Stimulated activated CD4-positive, alpha-beta T cell treated with anti-CD3 and anti-CD28 coated beads, Interleukin-15, amount 100 ng/mL, for 24 hours (primary cell): Measurements from ENCODE around the gene RHBDL1.

Source experiments
- DNase-seq: peaks from one replicate; pipeline ENCODE4 v3.0.0-alpha.2; 2020

The RHBDL1 gene

DNA sequence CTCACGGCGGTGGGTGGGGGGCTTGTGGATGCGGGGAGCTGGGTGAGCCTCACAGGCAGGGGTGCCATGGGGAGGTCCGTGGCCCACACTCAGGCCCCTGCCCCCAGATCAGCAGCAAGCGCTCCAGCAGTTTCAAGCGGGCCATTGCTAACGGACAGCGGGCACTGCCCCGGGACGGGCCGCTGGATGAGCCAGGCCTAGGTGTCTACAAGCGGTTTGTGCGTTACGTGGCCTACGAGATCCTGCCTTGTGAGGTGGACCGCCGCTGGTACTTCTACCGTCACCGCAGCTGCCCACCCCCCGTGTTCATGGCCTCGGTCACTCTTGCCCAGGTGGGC, 1.1 kb downstream of the RHBDL1 start:
- DNase-seq, result no peak

DNA sequence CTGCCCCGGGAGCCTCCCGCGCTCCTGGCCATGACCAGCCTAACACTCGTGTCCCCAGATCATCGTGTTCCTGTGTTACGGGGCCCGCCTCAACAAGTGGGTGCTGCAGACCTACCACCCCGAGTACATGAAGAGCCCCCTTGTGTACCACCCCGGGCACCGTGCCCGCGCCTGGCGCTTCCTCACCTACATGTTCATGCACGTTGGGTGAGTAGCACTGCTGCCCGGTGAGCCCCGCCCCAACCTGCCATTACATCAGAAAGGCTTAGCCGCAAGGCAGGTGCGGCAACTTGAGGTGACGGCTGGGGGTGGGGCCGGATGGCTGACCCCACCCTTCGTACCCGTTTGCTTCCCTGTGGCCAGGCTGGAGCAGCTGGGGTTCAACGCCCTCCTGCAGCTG, 1.4 kb downstream of the RHBDL1 start:
- DNase-seq, result no peak

DNA sequence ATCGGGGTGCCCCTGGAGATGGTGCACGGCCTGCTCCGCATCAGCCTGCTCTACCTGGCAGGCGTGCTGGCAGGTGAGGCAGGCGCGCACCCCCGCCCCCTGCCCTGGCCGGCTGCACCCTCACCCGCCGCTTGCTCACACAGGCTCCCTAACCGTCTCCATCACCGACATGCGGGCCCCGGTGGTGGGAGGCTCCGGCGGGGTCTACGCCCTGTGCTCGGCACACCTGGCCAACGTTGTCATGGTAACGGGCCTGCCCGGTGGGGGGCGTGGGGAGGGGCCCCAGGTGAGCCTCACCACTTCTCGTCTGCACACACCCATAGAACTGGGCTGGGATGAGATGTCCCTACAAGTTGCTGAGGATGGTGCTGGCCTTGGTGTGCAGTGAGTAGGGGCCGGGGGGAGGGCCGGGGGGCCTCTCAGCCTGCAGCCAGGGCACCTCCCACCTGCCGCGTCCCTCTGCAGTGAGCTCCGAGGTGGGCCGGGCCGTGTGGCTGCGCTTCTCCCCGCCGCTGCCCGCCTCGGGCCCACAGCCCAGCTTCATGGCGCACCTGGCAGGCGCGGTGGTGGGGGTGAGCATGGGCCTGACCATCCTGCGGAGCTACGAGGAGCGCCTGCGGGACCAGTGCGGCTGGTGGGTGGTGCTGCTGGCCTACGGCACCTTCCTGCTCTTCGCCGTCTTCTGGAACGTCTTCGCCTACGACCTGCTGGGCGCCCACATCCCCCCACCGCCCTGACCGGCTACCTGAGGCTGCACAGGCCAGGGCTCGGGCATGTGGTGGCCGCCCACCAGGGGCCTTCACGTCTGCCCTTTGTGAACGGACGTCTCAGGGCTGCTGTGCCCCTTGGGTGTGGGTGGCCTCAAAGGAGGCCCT, 2.1 kb downstream of the RHBDL1 start:
- no peak for DNase-seq

DNA sequence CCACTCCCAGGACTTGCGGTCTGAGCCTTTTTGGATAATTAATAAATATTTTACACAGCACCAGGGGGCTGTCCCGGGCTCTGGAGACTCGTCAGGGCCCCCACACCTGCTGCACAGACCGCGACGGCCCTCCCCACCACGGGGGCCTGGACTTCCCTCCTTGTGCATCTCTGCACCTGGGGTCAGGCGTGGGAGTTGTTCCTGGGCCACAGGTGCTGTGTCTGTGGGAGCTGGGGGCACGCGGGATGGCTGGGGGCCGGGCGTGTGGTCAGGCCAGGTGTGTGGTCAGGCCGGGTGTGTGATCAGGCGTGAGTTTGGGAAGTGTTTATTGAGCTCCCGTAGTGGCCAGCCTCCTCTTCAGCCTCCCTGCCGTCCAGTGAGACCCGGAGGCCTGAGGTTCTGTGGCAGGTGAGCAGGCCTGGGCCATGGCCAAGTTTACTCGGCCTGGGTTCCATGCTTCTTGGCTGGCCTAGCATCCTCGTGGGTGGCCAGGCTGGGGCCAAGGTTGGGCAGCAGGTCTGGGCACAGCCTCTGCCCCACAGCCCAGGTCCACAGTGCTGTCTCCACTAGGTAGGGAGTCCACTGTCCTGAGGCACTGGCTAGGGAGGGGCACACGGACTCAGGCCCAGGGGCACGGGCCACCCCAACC, 2.9 kb downstream of the RHBDL1 start:
- no peak for DNase-seq

DNA sequence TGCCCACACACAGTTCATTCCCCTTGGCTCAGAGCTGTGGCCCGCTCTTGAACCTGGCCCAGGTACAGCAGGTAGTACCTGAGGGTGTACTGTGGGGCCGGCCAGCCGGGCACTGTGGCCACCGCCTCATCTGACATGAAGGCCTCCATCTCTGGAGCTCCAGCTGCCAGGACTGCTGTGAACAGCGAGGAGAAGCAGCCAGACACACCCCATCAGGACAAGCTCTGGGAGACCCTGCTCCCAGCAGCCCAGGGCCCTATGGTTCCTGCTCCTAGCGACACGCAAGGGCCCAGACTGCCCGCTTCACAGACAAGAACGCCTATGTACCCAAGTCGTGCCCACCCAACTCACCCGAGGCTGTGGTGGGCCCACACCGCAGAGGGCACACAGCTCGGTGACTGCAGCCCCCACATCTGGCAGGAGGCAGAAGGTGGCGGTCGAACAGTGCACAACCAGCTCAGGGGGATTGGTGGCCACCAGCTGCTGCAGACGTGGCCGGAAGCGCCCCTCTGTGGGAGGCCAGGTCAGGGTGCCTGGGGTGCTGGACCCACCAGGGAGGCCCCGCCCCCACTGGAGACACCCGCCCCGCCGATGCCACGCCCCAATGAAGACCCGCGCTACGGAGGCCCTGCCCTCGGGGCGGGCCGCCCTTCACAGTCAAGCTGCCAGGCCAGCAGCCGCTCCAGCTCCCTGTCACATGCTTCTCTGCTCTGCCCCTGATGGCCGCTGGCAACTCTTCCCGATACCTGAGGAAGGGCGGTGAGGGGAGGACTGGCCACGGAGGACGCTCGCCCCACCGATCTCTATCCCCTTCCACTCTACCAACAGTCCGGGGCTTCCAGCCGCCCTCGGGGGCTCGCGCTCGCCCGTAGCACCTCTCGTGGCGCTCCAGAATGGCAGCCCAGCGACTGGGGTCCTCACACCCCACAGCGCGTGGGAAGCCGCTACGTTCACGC, 3.7 kb downstream of the RHBDL1 start:
- DNase-seq, result peak; percentile 70

DNA sequence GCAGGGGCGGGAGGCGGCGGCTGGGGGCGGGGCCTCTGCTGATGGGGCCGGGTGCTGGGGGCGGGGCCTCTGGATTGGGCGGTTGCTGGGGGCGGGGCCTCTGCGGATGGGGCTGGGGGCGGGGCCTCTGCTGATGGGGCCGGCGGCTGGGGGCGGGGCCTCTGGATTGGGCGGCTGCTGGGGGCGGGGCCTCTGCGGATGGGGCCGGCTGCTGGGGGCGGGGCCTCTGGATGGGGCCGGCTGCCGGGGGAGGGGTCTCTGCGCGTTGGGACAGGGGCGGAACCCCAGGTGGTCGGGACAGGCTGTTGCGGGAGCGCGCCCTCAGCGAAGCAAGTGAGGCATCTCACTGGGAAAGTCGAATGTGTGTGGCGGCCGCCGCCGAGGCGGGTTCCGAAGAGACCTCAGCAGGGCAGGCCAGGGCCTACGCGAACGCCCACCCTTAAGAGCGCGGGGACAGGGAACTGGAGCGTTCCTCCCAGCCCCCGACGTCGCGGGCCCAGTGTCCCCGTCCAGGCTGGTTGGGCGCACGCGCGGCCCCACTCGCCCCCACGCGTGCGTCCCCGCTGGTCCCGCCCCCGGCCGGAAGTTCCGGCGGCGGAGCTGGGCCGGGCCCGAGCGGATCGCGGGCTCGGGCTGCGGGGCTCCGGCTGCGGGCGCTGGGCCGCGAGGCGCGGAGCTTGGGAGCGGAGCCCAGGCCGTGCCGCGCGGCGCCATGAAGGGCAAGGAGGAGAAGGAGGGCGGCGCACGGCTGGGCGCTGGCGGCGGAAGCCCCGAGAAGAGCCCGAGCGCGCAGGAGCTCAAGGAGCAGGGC, 4.5 kb downstream of the RHBDL1 start, which contains the start of gene STUB1:
Gene STUB1 (plus strand): TSS at position 597 of the 811 bp plus-strand sequence. CDS start 116 bp downstream, at position 713.
- DNase-seq, result peak; percentile 94

DNA sequence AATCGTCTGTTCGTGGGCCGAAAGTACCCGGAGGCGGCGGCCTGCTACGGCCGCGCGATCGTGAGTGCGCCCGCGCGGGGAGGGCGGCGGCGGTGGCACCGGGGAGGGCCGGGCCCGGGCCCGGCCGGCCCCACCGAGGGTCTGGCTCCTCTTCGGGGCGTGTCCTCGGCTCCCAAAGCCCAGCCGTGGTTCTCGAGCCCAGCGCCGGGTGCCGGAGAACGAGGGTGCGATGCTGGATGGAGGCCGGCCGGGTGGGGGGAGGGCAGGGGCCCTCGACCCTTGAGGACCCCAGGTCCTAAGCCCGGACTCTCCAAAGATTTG, 5.1 kb downstream of the RHBDL1 start:
- DNase-seq, result no peak

DNA sequence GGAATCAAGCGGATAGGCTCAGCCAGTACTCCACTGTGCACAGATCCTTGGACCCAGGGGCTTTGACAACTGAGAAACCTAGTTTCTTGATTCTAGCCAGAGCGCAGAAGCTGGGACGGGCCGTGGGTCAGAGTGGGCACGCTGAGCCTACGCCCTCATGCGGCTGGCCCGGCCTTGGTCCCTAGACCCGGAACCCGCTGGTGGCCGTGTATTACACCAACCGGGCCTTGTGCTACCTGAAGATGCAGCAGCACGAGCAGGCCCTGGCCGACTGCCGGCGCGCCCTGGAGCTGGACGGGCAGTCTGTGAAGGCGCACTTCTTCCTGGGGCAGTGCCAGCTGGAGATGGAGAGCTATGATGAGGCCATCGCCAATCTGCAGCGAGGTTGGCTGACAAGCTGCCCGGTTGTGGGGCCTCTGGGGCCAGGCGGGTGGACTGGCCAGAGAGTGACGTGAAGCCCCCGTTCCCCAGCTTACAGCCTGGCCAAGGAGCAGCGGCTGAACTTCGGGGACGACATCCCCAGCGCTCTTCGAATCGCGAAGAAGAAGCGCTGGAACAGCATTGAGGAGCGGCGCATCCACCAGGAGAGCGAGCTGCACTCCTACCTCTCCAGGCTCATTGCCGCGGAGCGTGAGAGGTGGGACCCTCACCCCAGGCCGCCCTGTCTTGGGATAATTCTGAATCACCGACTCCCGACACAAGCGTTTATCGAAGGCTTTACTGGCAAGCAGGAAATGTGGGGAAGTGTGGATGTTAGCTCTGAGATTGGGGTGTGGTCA, 5.7 kb downstream of the RHBDL1 start:
- DNase-seq, result peak; percentile 38

DNA sequence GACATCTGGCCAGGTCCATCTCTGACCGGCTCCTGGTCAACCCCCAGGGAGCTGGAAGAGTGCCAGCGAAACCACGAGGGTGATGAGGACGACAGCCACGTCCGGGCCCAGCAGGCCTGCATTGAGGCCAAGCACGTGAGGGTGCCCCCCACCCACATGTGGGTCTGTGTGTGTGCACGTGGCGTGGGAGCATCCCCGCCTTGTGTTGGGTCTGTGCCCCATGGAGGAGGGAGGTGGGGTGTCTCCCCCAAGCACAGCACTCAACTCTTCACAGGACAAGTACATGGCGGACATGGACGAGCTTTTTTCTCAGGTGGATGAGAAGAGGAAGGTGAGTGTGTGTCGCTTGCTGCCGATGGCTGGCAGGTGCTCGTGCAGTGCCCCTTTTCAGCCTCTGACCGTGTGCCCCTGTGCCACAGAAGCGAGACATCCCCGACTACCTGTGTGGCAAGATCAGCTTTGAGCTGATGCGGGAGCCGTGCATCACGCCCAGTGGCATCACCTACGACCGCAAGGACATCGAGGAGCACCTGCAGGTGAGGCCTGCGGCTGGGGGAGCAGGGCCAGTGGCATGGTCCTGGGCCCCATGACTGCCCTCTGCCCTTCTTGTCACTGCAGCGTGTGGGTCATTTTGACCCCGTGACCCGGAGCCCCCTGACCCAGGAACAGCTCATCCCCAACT, 6.4 kb downstream of the RHBDL1 start:
- no peak for DNase-seq

DNA sequence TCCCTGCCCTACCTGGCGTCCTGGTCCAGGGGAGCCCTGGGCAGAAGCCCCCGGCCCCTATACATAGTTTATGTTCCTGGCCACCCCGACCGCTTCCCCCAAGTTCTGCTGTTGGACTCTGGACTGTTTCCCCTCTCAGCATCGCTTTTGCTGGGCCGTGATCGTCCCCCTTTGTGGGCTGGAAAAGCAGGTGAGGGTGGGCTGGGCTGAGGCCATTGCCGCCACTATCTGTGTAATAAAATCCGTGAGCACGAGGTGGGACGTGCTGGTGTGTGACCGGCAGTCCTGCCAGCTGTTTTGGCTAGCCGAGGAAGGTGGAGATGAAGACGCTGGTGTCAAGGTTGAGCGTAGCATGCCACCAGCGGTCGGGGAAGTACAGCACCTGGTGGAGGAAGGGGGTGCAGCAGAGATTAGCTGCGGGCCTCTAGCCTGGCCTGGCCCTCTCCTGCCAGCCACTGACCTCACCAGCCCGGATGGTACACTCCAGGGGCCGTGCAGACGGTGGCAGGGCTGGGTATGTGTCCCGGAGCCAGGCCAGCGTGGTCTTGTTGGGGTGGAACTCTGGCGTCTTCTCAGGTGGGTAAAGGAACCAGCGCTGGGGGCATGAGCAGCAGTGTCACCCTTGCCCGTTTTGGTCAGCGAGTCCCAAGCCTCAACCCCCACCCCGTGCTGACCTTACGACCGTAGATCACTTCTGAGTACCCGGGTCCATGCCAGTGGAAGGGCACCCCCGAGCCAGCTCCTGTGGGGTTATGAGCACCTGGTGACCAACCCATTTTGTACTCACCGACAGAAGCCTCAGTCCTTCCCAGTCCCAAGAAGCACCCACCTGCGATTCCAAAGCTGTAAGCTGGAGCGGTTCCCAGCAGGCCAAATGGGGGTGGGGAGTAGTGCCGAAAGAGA, 7.3 kb downstream of the RHBDL1 start:
- DNase-seq, result no peak

DNA sequence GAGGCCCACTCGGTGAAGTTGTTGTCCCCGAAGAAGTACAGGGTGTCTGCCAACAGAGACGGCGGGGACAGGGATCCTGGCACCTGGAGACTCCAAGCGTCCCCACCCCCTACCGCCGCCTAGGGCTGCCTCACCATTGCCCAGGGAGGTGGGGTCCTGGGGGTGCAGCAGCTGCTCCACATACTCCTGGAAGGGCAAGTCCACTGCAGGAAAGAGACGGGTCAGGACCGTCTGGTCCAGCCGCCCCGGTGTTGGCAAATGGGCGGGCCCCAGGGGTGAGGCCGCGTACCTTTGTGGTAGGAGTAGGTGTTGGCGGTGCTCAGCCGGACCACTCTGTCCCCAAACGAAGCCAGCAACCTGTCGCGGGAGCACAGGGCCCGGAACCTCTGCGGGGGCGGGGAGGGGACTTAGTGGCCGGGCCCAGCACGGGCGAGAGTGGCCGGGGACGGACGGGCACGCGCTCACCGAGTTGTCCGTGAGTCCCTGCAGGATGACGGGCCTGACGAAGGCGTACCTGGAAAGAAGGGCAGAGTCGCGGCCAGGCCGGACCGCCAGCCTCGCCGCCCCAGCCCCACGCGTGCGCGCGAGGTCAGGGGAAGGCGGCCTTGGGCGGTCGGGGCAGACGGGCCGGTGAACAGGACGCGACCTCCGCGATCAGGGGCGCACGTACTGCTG, 8.1 kb downstream of the RHBDL1 start:
- DNase-seq, result peak; percentile 45

DNA sequence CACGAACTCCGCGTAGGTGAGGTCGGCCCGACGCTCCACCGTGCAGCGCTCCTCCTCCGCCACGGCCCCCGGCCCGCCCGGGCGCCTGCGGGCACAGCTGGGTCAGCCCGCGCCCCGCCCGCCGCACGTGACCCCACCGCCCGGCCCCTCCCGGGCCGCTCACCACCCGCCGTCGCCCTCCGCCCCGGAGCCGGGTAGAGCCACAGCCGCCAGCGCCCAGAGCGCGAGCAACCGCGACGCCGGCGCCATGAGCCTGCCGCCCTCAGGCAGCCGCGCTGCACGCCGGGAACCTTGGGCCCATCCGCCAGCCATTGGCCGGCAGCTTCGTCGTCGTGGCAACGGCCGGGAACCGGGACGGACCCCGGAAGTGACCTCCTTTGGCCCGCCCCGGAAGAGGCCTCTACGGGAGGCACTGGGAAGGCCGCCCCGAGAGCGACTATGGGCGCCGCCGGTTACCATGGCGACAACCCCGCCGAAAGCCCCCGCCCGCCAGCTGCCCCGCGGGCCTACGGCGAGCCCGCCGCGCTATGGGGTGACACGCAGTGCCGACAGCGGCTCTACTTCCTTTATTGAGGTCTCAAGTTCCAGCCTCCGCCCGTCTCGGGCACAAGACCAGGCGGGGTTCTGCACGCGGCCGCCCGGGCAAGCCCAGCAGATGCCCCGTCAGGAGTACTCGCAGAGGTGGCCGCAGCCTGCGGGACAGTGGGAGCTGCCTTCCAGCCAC, 8.8 kb downstream of the RHBDL1 start, which contains the start of gene JMJD8:
Gene JMJD8 (minus strand): TSS at position 264 of the 724 bp plus-strand sequence. CDS start 15 bp downstream, at position 249.
- DNase-seq, result peak; percentile 99

DNA sequence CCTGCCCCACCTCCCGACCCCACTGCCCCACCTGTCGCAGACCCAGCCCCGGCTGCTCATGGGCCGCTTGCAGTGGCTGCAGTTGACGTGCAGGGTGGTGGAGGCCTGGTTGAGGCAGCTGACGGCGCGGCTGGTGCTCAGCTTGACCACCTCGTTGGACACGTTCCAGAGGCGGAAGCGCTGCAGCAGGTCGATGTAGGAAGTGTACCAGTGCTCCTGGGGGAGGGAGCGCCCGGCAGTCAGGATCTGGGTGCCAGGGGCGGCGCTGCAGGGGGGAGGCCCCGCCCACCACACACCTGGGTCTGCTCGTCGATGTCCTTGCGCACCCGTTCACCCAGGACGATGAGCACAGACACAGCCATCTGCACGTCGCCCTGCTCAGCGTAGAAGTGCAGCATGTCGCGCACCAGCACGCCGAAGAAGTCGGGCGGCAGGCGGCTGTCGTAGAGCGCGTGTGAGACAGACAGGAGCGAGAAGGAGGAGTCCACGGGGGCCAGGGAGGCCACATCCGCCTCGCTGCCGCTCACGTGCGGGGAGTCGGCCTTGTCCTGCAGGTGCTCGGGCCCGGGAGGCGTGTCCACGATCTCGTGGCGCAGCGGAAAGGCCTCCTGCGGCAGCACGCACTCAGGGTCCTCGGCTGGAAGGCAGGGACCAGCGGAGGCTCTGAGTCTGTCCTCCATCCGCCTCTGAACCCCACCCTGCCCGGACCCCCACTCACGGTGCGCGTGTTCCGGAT, 9.7 kb downstream of the RHBDL1 start:
- no peak for DNase-seq

DNA sequence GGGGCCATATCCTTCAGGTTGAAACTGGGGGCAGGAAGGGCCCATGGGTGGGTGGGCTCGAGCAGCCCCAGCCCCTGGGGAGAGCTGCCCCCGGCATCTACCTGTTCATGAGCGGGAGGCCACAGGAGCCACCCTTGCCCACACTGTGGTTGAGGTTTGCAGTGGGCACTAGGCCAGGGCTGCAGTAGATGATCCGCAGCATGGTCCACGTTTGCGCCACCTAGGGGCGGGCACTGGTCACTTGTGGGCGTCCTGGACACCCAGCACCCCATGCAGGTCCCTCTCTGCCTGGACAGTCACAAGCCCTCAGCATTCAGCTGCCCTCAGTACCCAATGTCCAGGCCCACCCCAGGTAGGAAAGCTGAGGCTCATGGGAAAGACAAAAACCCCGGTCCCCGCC, 10.5 kb downstream of the RHBDL1 start:
- DNase-seq, result no peak

DNA sequence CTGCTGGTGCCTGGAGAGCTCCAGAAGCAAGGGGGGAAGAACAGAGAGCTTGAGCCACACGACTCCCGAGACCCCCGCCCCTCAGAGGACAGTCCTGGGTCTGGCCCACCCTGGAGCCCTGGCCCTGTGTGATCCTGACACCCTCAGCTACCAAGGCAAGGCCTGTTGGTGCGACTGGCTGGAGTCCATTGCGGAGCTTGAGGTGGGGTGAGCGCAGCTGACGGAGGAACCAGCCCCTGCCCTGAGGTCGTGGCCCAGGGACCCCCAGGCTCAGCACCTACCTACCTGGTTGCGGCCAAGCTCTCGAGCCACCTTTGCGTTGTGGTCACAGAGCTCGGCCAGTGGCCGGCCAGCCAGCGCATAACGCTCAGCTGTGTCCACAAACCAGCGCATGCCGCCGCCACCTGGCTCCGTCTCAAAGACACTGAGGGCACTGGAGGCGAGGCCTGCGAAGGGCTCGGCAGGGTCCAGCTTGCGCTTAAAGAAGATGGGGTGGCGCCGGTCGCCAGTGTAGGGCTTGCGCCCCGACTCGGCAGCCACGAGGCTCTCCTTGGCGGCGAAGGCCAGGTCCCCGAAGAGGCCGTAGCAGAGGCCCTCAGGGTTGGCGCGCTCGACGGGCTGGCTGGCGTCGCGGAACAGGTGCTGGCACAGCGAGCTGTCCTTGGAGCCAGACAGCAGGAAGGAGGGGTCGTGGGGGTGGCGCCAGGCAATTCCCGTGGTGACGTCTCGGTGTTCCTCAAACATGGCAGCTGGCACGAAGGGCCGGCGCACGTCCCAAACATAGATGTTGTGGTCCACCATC, 11.2 kb downstream of the RHBDL1 start:
- no peak for DNase-seq

DNA sequence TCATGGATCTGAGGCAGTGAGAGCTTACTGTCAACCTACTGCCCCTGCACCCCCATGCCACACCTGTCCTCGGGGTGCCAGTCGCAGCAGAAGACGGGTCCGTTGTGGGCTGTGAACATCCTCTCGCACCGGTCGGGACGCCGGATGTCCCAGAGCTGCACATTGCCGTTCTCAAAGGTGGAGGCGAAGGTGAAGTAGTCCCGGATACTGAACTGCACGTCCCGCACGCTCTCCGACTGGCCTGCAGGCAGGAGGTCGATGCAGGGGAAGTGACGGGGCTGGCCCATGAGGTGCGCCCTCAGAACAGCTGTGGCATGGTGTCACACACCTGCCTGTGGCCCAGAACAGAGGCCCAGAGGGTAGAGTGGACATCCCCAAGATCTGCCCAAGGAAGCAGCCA, 12.0 kb downstream of the RHBDL1 start:
- no peak for DNase-seq
